GM12875 (cell line): Measurements from ENCODE around the gene HCN3.
A peak's percentile ranks its signal among the peaks of the same experiment; 100 is the strongest.
"Not testable (repeated sequence)": the region's sequence is repeated elsewhere in the genome, so short reads cannot be mapped to it uniquely, and the experiment has no call there.

ENCODE experiments used
- H3K4me3 ChIP-seq: one replicate; pipeline ENCODE4 v1.5.1; 2011; ENCODE audit warnings: low read depth, low read length, control low read depth
- CTCF ChIP-seq: IDR thresholded peaks from 2 replicates; pipeline ENCODE4 v1.5.1; 2011; ENCODE audit warnings: low read depth, mild to moderate bottlenecking, control low read depth, inconsistent platforms, low read length, moderate library complexity, borderline replicate concordance; ENCODE audit not compliant: insufficient read depth

The HCN3 gene

DNA sequence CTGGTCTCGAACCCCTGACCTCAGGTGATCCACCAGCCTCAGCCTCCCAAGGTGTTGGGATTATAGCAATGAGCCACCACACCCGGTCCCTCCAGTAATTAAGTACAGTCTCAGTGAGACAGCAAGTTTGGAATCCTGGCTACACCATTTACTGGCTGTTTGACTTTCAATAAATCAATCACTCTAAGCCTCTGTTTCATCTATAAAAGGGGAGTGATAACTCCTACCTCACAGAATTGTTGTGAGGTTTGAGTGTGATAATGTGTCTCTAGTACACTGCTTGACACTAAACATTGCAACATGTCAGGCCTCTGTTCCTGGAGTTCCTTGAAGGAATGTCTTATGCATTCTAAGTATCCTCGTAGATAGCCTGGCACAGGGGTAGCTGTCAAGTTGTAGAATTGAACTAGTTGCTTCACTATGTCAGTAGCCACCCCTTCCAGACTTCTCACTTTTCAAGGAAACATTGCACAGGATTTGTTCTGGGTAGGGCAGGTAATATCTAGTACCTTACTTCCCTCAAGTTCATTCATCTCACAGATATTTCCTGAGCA, 34.4 kb upstream of the HCN3 start:
- H3K4me3 ChIP-seq = peak overlapping the region; percentile 72

GRCh38 chr1:155244368-155245162, 32.7 kb upstream of the HCN3 start:
- peak overlapping the region; percentile 72 for H3K4me3 ChIP-seq
- peak; percentile 21; the same call in 1 of the 2 replicates for TF ChIP-seq CTCF

More for the DNA sequence above, 34.4 kb upstream of the HCN3 start:
- TF ChIP-seq CTCF = no peak

GRCh38 chr1:155245163-155245524, 32.1 kb upstream of the HCN3 start:
- H3K4me3 ChIP-seq = peak overlapping the region; percentile 72
- TF ChIP-seq CTCF = no peak

- not testable (repeated sequence) for H3K4me3 ChIP-seq
Observed at GRCh38 chr1:155246796-155247195, 30.5 kb upstream of the HCN3 start.

DNA sequence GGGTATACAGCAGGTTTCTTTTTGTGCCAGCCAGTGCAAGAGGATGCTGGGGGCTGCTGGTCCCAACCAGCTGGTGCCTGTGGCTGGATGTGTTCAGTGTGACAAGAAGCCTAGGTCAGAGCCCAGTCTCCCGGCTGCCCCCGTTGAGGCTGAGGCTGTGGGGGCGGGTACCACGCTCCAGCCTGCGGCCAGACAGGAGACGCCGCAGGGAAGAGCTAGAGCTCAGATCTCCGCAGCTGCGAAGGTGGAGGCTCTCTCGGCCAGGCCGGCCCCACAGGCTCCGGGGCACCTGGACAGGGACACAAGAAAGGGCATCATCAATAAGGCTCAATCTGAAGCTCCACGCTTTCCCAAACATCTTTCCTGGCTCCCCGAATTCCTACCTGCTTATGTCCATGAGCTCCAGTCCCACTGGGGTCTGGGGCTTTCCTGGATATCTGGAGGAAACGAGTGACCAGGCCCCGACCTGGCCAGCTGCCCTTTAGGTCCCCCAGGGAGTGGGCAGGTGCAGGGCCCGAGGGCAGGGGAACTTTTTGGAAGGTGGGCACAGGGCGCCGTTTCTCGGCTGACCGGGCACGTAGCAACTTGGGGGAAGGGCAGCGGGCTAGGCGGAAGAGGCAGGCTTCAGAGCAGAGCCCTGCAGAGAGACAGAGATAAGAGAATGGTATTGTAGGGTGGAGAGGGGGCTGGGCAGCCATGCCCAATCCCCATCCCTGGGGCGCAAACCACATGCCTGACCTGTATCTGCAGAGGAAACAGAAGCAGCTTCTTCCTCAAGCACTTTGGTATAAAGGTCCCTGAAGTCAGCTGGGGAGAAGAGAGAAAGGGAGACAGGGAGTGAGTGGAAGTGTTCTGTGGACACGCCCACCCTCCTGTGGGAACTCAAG, 29.4 kb upstream of the HCN3 start:
- no peak for TF ChIP-seq CTCF
- no peak overlapping the region for H3K4me3 ChIP-seq

GRCh38 chr1:155250246-155250632, 27.0 kb upstream of the HCN3 start:
- no peak for TF ChIP-seq CTCF
- peak overlapping the region; percentile 73 for H3K4me3 ChIP-seq

DNA sequence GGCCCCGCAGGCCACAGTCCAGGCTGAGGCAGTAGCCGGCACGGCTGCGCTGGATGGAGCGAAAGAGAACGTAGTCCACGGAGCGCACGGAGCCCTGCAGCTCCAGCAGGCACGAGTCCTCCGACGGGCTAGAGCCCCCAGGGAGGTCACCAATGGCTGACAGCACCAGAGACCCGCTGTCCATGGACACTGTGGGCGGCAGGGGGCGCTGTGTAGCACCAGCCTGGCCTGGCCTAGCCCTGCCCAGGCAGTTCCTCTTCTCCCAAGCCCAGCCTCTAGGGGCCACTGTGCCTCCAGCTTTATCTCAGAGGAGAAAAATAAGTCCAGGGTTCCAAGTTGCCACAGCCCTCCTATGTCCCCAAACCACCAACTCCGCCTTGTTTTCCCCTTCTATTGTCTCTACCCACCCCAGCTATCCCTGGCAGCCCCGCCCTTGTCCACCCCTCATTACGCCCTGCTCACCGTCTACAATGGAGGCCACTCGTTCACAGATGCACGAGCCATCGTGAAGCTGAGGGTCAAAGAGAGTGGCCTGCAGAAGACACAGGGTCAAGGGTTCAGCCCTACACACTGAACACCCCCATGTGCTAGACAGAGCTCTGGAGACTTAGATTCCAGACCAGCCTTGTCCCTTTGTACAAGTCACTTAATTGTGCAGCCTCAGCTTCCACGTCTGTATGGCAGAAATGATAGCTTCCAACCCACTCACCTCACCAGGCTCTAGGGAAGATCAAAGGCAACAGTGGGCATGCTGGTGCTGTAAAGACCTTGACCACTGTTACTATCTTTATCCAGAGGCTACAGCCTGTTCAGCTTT, 26.4 kb upstream of the HCN3 start:
- peak; percentile 99 for TF ChIP-seq CTCF
- H3K4me3 ChIP-seq = peak overlapping the region; percentile 73
